IPS-NIHi11 (cell line): ENCODE results near the gene PHOX2B.
"Not testable (repeated sequence)": the region's sequence is repeated elsewhere in the genome, so short reads cannot be mapped to it uniquely, and the experiment has no call there.

Experiments used
- DNase-seq: peaks from one replicate; pipeline ENCODE4 v3.0.0; 2012; ENCODE audit warnings: mixed read lengths, low spot score

PHOX2B gene

DNA sequence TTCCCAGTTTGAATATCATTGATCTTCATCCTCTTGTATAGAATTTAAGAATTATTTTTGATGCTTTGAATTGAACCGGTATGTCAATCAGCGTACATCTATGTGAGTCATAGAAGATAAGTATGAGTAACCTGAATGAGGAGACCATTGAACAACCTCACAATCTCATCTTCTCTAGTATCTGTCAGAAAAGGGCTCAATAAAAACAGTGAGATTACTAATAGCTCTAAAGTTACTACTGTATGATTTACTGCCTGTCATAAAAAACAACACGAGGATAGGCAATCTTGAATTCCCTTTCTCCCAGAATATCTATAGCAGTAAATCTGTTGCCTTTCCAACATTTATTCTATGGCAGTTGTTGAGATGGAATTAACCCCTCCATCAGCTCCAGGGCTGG lies 36.1 kb downstream of the PHOX2B start:
- DNase-seq: no peak

DNA sequence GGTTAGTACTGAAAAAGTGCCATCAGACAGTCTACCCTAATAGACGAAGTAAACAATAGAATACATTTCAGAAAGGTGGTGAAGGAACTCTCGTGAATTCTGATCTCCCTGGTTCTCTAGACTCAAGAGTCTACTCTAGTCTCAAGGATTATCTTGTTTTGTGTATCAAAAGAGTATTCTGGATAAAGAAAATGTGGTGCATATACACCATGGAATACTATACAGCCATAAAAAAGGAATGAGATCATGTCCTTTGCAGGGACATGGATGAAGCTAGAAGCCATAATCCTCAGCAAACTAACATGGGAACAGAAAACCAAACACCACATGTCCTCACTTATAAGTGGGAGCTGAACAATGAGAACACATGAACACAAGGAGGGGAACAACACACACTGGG lies 36.9 kb downstream of the PHOX2B start:
- DNase-seq: not testable (repeated sequence)

DNA sequence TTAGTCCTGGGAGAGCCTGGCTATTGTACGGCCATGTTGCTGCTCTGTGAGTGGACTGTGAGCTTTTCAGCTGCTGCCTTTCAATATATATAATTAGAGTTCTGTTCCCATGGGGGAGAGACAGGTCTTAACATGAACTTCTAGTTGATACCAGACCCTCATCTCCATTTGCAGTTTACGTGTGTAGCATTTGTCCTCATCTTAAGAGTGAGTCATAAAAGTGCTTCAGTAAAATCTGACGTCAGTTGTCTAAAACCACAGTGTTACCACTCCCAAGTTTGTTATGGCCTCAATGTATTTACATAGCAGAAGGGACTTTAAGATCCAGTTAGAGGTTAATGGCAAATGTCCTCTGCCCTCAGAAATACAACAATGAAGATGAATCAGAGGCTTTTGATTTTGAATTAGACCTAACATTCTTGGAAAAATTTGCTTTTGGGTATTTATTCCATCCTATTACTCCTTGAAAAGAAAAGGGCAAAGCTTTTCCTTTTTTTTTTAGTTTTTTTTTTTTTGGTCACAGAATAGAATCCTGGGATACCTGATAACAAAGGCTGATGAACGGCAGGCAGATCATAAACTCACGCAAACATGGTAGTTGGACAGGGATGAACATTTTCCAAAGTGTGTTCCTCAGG lies 38.6 kb downstream of the PHOX2B start:
- no peak for DNase-seq

DNA sequence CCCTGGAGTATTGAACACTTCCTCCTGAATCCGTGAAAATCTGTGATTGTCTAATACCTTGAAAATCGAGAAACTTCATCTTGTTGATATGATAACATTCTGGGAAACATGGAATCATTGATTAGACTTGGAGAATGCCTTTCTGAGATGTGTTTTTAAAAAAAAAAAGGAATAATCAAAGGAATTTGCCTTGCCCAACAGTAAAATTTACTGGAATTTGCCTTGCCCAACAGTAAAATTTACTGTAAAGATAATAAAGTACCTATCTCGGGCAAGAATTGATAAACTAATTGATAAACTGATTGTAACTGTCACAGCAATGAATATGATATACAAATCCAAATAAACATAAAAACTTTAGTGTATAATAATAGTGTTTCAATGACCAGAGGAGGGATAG lies 44.7 kb downstream of the PHOX2B start:
- DNase-seq: no peak

DNA sequence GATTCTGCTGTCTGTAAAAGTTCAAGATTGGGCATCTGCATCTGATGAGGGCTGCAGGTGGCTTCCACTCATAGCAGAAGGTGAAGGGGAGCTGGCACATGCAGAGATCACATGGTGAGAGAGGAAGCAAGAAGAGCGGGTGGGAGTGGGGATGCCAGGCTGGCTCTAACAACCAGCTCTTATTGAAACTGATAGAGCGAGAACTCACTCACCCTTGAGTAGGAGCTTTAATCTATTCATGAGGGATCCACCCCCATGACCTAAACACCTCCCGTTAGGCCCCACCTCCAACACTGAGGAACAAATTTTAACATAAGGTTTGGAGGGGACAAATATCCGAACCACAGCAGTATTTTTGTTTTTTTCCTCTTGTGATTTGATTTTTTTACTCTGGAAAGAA lies 45.8 kb downstream of the PHOX2B start:
- no peak for DNase-seq

DNA sequence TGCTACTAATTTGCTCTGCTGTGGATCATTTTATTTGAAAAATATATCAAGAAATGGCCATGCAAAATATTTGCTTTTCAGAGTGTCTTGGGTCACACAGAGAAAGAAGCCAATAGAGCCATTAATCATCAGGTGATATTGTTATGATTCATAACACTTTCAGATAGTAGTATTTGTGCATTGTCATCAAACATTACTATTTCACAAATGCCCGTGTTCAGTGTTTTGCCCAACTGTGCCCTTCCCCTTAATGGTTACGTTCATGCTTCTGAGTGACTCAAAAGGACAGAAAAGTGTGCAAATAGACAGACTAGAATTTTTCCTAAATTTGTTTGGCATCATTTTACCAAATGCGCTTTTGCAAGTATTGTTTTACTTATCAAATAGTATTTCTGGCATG lies 46.5 kb downstream of the PHOX2B start:
- DNase-seq: no peak

DNA sequence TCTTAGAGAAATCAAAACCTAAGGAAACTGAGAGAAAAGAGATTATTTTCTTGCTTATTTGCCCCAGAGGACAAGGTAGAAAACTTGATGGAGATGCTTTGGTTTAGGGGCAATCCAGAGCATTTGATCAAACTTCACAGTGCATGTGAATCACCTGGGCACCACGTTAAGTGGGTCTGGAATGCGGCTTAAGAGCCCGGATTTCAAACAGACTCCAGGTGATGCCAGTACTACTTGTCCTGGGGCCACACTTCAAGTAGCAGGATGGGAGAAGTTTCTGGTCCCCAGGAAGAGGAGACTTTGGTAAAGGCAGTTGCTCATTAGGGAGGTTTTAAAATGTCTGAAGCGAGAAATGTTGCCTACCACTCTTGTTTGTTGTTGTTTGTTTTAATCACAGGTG lies 51.8 kb downstream of the PHOX2B start:
- DNase-seq: no peak

DNA sequence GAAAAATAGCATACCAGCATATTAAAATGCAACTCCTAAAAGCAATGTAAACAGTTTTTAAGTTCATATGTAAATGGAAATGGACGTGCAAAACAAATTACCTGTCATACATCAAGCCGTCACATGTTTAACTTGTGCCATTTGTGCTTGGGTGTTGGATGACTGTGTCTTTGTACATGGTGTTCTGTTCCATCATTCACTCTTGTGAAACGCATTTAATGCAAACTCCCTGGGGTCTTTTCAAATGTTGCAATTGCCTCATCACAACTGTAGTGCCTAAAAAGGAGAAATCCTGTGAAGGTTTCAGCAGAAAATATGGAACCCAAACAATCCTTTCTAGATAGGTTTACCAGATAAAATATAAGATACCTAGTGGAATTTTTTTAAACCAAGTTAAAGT lies 52.4 kb downstream of the PHOX2B start:
- DNase-seq: no peak
